Skin of body (tissue), 2 donors: ENCODE measurements around the gene PRLR. TPM values are rescaled to one million over a fixed set of nuclear protein-coding genes. Genes with fewer than 3 reads are reported as not detected.

Experiments used
- DNase-seq: peaks from one replicate; lab custom pipeline; 2025; lab: John Stamatoyannopoulos, UW
- total RNA-seq: library from RNA; depleted of rRNA; stranded (reverse); fragments of >200 nt; gene quantifications from one replicate; pipeline ENCODE4 v1.2.3, GENCODE V29; 2014

The PRLR gene
- total RNA-seq, 1 donor from 2014 or later, result 3.6 TPM

DNA sequence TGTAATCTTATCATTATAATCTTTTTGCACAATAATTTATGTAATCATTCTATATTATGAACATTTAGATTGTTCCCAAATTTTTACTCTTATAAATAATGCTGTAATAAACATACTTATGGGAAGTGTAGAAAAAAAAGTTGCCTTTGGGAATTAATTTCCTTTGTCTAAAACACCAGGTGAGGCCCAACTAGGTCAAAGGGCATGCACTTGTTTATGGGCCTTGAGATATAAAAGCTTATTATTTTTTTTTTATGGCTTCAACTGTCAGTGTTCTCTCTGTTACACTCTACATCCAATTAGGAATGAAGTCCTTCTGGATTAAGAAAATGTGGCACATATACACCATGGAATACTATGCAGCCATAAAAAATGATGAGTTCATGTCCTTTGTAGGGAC is 6.5 kb upstream of the PRLR start:
- no peak for DNase-seq

DNA sequence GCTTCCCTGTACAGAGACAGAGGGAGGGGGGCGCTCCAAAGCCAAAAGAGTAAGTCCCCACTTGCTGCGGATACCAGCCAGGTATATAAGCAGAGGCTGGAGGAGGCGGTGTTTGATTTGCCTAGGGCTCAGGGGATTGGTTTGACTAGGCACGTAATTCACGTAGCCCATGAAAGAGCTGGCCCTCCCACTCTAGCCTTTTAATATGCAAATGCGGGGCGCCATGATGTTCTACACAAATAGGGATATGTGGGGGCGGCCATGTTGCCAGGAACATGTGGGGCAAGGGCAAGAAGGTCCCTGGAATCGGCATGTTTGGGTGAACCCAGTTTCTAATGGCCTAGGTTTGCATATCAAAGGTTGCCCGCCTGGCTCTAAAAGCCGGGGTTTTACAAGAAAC is 3.3 kb upstream of the PRLR start:
- DNase-seq, result no peak

DNA sequence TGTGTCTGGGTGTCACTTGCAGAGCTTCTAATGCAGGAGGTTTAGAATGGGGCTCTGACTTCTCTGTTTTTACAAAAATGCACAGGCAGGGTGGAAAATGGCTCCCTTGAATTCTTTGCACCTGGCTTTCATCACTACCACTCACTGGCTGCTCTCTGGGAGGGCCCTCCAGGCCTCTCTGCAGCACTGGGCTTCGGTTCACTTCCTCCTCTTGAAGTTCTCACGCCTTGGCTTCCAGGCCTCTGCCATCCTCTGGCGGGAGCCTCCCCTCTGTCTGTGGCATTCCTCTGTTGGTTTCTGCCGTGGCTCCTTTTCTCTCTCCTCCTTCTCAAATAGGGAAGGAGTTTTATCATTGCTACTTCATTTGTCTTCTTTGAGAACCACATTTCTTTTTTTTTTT is 2.8 kb upstream of the PRLR start:
- DNase-seq, result no peak

DNA sequence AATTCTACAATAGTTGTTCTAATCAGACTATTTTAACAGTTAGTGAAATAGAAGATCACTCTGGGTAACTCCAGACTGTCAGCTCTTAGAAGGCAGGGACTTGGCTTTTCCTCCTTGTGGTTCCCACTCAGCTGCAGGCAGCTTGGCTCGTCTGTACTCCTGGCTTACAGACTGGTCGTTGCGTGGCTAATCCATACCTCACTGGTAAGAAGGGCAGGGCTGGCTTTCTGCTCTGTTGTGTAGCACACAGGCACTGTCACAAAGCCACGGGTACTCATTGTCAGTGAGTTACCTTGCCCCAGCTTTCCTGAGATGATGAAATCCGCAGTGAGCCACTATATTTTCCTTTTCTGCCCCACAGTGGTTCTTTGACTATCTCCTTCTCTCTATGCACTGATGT is 1.8 kb upstream of the PRLR start:
- no peak for DNase-seq

DNA sequence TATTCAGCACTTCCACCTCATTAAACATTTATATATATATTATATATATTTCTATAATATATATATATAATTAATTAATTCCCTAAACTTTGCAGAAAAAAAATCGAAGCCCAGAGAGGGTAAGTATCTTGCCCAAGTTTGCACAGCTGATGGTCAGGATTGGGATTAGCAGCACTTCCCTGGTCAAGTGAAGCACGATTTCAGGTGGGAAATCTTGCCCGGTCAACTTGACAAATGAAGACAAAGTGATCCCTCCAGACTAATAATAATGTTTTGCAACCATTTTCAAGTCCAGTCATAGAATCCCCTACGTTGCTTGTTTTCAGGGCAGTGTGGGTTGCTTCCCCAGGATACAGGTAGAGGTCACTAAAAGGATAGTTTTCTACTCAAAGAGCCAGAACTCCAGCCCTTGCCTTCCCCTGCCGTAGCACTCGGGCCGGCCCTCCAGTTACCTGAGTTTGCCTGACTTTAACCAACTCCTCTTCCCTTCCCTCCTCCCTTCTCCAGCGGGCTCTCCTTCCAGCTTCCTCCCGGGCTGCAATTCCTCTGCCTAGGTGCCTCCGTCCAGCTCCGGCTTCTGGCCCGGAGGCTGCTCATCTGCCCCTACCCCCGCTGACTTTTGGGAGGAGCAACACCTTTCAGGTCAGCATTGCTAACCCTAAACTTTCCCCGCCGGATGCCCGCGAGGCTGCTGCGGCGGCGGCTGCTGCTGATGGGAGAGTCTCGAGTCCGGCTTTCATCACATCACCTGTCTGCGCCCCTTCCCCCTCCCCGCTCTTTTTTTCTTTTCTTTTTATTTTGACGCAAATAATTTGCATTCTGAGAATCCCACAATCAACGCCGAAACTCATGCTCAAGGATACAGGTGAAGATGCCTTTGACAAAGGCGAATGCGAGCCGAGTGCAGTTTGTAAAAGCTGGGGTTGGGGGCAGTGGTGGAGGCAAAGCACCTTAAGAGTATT is 930 bp downstream of the PRLR start:
- DNase-seq, result no peak

DNA sequence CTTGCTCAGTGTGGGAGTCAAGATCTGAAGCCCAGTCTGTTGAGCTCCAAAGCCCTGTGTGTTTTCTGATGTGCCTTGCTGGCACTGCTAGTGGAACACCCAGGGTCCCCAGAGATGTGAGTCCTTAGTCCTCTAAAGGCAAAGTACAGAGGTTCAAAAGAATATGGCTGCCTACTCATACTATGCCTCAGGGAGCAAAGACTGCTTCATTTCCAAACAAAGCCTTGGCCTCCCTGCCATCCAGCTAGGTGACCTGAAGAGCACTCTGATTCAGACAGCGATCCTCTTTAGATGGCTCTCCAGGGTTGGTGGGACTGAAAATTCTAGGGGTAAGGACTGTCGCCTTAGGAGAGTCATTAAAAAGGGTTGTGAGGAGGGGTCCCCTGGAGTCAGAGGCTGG is 2.0 kb downstream of the PRLR start:
- no peak for DNase-seq

DNA sequence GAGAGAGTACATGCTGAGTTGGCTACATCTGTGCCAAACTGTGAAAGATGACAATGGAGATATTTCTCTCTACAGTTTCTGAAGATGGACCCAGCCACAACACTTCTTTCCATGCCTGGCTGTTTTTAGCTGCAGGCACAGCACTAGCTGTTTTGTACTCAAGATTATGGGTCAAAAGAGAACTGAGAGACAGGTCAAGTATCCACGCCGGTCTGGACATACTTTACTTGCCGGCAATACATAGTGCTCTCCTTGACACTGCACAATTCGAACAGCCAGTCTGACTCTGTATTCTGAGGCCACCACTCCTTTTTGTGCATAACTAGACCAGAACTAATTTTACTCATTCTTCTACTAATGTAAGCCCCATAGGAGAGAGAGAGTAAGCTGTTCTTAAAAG is 2.6 kb downstream of the PRLR start:
- DNase-seq, result no peak

DNA sequence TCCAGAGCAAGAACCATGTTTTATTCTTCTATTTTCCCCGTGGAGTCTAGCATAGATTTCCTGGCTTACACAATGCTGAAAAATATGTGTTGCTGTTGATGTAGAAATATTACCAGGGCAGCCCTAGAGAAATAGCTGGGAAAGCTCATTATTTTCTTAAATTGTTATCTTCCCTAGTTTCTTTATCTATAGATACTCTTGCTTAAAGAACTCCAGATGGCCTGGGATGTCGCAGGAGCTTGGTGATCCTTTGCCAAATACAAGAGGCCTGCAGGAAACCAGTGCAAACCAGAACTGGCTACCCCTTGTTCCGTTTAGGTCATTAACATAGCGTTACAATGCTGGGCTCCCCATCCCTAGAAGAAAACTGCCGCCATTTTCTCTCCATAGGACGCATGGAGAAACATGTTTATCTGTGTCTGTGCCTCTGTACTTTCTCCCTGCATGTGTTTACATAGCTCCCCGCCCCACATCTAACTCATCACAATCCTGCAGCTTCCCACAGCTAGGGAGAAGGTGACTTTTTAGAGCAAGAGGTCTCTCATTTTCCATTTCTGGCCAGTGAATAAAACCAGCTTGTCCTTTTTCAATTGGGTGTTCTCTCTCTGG is 6.4 kb downstream of the PRLR start:
- peak; percentile 17 for DNase-seq

DNA sequence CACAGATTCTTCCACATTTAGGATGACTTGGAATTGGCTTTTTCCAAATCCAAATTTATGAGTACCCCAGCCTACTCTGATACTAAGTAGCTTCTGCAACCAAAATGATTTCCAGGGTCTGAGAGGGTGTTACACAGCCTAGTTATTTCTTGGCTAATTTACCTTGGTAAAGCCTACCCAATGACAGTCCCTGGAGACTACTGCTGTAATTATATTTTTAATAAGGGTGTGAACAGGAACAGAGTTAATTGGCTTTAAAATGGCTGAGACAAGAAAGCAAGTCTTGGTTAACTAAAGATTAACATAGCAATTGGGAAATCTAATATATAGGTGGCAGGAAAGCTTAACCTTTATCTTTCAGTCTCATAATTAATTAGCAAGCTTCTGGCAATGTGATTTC is 9.3 kb downstream of the PRLR start:
- no peak for DNase-seq

DNA sequence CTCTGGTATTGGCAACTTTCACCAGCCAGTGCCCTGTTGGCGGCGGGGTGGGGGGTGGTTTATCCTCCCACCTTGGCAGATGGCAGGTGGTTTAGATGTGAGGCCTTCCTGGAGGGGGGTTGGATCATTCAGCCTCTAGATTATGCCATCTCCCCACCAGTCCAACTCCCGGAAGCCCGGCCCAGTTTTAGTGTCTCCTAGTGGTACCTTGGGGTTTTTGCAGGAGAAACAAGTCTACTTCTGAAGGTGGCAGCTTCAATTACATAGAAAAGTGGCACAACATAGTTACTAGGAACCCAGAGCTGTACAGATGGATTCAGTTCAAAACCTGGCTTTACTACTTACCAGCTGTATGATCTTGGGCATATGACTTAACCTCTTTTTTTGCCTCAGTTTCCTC is 11.3 kb downstream of the PRLR start:
- DNase-seq, result no peak

DNA sequence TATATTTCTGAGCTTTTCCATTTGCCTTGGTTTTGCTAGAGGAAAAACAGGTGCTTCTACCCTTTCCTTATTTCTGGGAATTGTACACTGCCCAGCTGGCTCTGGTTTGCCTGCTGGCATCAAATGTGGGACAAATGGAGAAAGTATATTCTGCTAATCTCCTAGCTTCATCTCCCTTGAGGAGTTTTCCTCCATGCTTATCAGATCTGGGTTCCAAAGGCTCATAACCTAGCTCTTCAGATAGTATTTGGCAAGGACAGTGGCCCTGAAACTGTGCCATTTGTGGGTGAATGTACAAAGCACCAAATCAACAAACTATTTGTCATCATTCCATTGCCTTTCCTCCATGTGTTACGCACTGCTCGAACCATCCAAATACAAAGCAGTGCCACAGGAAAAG is 16.2 kb downstream of the PRLR start:
- no peak for DNase-seq

DNA sequence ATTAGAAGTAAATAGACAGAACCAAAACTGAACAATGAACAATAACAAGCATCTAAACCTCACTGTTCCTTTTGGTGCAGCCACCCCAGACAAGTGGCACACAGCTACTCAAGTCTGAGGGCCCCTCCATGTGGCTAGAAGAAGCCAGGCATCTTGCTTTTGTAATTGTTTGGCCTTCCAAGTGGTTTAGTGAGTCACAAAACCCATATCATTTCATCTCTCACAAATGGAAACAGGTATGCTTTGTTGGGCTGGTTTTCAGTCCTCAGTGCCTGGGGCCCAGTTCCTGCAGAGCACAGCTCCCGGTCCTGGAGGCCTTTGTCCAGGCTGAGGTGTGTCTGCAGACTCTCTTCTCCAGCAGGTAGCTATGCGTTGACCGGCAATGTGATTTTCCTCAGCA is 16.7 kb downstream of the PRLR start:
- DNase-seq, result no peak

DNA sequence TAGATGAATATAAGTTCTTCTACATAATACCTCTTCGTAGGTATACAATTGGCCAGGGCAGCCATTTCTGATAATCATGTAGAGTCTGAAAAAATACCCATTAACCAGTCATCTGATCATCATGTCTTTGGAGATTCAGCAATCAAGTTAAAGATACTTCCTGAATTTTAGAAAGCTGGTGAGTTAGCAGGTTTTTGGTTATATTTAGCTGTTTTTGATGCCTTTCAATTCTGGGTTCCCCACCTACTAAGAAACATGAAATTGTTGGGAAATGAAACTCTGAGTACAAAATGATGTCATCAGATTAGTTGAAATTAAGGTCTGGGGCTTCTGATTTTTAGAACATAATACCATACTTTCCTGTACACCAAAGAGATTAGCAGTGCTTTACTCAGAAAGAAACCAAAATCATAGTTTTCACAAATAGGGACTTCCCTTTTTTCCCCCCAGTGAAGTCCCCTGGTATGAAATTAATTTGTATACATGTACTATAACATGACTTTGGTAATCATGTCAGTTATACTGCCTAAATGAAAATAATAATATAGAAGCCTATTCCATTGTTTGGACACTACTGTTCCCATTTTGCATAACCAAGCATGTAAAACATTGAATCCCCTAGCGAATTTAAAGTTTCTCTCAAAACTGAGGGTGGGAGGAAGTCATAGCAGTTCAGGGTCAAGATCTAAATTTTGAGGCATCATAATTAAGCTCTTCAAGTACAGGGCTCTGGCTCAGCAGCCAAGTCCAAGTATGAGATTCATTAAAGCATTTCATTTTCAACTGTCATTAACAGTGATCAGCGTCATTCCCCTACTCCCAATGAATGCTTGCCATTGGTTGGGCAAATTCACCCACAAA is 17.9 kb downstream of the PRLR start:
- no peak for DNase-seq

DNA sequence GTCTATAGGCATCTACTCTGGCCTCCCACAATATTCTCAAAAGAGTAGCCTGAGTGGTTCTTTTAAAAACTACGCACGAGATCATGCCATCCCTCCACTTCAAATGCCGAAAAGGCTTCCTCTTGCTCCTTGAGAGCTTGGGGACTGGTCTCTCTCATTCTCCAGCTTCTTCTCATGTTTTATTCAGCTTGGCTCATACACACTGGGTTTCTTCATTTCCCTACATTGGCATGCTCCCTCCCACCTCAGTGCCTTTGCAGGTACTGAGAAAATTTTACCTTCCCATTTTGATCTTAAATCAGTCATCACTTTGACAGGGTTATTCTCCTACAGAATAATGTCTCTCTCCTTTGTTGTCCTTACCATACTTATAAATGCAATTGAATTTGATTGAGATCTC is 20.4 kb downstream of the PRLR start:
- DNase-seq, result no peak

DNA sequence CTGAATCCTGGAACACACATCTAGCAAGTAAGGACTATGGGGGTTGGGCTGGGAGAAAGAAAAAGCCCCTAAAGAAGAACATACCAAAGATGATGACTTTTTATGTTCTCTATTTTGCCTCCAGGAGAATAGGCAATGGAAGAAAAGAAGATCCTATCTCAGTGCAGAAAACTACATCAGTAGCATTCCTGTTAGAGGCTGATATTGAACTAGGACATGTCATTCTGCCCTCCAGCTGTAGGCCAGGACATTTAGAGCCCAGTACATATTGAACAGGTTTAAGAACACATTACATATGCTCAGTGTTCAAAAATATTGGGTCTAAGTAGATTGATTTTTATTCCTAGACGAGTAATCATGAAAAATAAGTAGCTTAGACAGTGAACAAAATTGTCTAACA is 24.7 kb downstream of the PRLR start:
- no peak for DNase-seq

DNA sequence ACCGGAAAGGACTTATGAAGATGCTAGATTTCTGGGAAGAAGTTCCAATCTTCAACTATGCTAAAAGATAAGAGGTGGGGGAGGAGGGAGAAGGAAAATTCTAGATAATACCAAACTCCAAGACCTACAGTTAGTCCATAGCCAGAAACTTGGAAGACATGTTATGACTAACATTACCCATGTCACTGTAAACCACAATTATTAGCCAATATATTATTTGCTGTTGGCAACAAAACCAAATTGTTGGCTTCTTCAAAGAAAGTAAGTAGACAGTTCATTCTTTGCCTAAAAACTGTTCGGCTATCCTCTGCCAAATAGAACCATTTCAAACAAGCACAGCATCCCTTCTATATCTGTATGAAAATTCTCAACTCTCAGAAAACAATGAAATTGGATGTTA is 25.1 kb downstream of the PRLR start:
- DNase-seq, result no peak

DNA sequence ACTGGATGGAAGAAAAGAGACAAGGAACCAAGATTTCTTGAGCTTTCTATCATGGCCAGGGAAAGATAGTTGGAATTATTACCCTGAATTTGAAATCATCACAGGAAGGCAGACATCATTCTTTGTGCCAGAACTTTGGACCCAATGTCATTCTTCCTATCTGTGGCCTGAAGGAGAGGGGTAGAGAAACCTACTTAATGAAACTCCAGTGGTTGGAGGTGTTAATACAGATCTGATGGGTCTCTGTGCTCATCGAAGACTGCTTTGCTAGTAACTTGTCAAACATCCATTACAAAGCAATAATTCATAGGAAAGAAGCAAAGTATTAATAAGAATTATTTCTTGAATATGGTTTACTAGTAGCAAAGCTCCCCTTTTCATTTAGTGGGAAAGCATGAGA is 26.9 kb downstream of the PRLR start:
- no peak for DNase-seq

DNA sequence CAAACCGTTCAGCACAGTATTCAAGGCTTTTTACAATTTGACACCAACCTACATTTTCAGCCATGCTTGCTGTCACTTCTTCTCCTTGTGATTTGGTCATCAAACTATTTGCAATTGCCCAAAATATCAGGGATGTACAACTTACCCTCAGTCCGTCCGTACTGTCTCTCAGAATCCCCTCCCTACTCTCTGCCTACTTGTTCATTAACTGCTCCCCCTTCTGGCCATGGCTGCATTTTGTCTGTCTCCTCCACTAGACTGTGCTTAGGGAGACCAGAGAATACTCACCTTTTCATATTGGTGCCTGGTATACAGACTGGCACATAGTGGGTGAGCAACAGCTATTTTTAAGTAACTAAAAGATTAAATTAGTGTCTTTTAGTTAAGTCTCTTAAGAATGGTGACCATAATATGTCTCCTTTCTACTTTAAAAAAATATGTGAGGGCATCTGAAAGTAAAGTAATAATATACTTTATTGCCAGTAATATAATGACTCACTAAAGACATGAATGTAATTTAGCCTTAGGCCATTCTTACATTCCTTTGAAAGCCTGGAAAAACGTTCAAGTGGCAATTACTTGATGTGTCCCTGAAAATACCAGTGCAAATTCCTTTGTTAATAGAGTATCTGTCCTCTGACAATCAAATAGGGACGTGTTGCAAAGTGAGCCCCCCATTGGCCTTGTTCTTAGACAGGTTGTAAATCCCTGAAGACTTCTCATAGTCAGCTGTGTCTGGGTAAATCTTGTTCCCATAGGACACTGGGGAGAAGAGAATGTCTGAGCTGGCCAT is 27.8 kb downstream of the PRLR start:
- no peak for DNase-seq

DNA sequence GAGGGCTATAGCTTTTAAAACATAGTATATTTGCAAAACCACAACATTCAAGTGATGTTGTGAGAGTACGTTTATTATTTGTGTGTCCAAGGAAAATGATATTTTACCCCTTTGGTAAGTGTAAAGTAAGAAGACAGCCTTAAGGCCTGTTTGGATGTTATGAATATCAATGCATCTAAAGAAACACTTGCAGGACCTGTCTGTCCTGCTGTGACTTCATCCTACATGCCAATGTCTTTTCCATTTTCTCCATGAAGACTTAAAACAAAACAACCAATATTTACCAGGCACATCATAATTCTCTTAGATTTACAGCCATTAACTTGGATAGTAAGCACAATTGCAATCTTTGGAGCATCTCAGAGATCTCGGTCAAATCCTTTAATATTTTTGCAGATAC is 29.0 kb downstream of the PRLR start:
- no peak for DNase-seq

DNA sequence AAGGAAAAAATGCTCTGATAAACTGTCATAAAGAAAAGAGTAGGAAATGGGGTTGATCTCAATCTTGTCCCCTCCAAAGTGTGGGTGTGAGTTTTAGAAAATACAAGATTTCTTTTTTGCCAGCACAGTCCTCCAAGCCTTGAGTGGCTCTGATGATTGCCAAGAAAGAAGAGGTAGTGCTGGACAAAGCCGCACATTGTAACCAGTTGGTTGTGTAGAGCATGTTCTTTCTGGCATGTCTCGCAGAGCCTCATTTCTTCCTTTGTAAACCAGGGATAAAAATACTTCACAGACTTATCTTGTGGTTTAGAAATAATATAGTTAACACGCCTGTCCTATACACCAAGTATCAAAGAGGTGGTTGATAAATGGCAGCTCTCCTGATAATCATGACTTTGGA is 30.4 kb downstream of the PRLR start:
- DNase-seq, result no peak

DNA sequence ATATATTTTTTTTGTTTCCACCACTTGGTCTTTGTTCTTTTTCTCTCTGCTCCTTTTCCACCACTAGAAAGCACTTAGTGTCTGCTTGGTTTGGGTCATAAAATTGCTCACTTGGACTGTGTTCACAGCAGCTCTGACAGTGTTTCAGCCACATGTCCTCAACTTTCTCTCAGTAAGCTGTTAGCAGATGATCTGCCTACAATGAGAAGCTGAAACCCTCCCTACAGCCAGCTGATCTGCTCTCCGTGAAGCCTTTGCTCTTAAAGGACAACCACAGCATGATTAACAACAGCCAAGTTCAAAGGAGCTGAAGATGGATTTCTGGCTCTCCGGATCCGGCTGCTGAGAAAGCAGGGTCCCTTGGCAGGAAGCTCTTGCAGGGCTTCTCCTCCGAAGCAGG is 31.6 kb downstream of the PRLR start:
- DNase-seq, result peak; percentile 88
